SK-N-SH (cell line): ENCODE data around the gene HS3ST3A1. TPM values are rescaled to one million over a fixed set of nuclear protein-coding genes. Genes with fewer than 3 reads are reported as not detected.

Source experiments
- CTCF ChIA-PET: fragments of 300-600, 350-600 bp; formaldehyde crosslinking; extraction: SDS; loops from one replicate; lab custom pipeline; 2021; lab: Yijun Ruan, JAX
- POLR2A ChIA-PET: fragments of 350-600 bp; sonication (Branson Sonifier 250); formaldehyde crosslinking; extraction: SDS; loops from one replicate; lab custom pipeline; 2020; ENCODE audit warnings: antibody characterized with exemption, inconsistent platforms; lab: Yijun Ruan, JAX
- DNase-seq: peaks from one replicate; pipeline ENCODE4 v3.0.0; 2012
- H2AFZ ChIP-seq: fragments of 200-600 bp; sonication (generic); 2 replicates; pipeline ENCODE4 v1.8.1; 2016; ENCODE audit warnings: antibody characterized with exemption, mild to moderate bottlenecking, low read depth
- H3F3A ChIP-seq: fragments of 200-600 bp; sonication (generic); replicated peaks from 2 replicates; pipeline ENCODE3; 2016; ENCODE audit warnings: antibody characterized with exemption, mild to moderate bottlenecking; ENCODE audit not compliant: insufficient read depth
- H3K27ac ChIP-seq, 2 experiments: fragments of 200-500 bp in 1 of 2; fragments of 200-600 bp in 1 of 2; sonication (Bioruptor generic) in 1 of 2; sonication (generic), shearing (Covaris generic) in 1 of 2; 2 replicates each; pipeline versions ENCODE4 v1.5.1 to v1.6.1; 2014 to 2016; ENCODE audit warnings: low read depth in 2 of 2, inconsistent platforms in 1 of 2, low read length in 1 of 2, mild to moderate bottlenecking in 1 of 2, mixed read lengths in 1 of 2
- H3K27me3 ChIP-seq: fragments of 200-600 bp; sonication (generic), shearing (Covaris generic); 2 replicates; pipeline ENCODE4 v1.6.1; 2016; ENCODE audit warnings: mixed run types; ENCODE audit not compliant: insufficient read depth
- H3K36me3 ChIP-seq, 2 experiments: fragments of 200-500 bp in 1 of 2; fragments of 200-600 bp in 1 of 2; sonication (Bioruptor generic) in 1 of 2; sonication (generic) in 1 of 2; replicated peaks in 1 of 2; 2 replicates each; pipeline versions ENCODE3 to v1.5.1; 2014 to 2016; ENCODE audit warnings: low read length in 1 of 2, mild to moderate bottlenecking in 1 of 2; ENCODE audit not compliant: insufficient read depth in 2 of 2, control insufficient read depth in 1 of 2
- H3K4me1 ChIP-seq, 2 experiments: fragments of 200-500 bp in 1 of 2; fragments of 200-600 bp in 1 of 2; sonication (Bioruptor generic) in 1 of 2; sonication (generic), shearing (Covaris generic) in 1 of 2; 2 replicates each; pipeline versions ENCODE4 v1.5.1 to v1.6.1; 2014 to 2016; ENCODE audit warnings: low read depth in 1 of 2, low read length in 1 of 2, mixed run types in 1 of 2; ENCODE audit not compliant: insufficient read depth in 2 of 2, control insufficient read depth in 1 of 2
- H3K4me2 ChIP-seq: fragments of 200-600 bp; sonication (generic), shearing (Covaris generic); 2 replicates; pipeline ENCODE4 v1.6.1; 2017; ENCODE audit warnings: mixed run types
- H3K4me3 ChIP-seq, 2 experiments: fragments of 200-500 bp in 1 of 2; fragments of 200-600 bp in 1 of 2; sonication (Bioruptor generic) in 1 of 2; sonication (generic), shearing (Covaris generic) in 1 of 2; 2 replicates each; pipeline versions ENCODE4 v1.5.1 to v1.8.1; 2014 to 2016; ENCODE audit warnings: low read depth in 2 of 2, inconsistent platforms in 1 of 2, low read length in 1 of 2, mild to moderate bottlenecking in 1 of 2, mixed read lengths in 1 of 2, moderate library complexity in 1 of 2
- H3K79me2 ChIP-seq: fragments of 200-600 bp; sonication (generic); 2 replicates; pipeline ENCODE4 v1.8.1; 2017; ENCODE audit warnings: mild to moderate bottlenecking; ENCODE audit not compliant: insufficient read depth
- H3K9ac ChIP-seq: fragments of 200-600 bp; sonication (generic); 2 replicates; pipeline ENCODE4 v1.6.1; 2017; ENCODE audit warnings: mixed run types
- H3K9me2 ChIP-seq: fragments of 200-600 bp; sonication (generic); 2 replicates; pipeline ENCODE4 v1.6.1; 2017; ENCODE audit warnings: mixed run types
- H3K9me3 ChIP-seq: fragments of 200-600 bp; sonication (generic); 2 replicates; pipeline ENCODE4 v1.6.1; 2017; ENCODE audit warnings: mixed run types, mild to moderate bottlenecking, moderate library complexity
- H4K20me1 ChIP-seq: fragments of 200-600 bp; sonication (generic); 2 replicates; pipeline ENCODE4 v1.6.1; 2017; ENCODE audit warnings: mild to moderate bottlenecking, mixed run types; ENCODE audit not compliant: insufficient read depth
- CHD2 ChIP-seq: fragments of 150-350 bp; IDR thresholded peaks from 2 replicates; pipeline ENCODE4 v1.6.1; 2018; ENCODE audit warnings: low read length; ENCODE audit not compliant: partially characterized antibody
- EP300 ChIP-seq, 2 experiments: IDR thresholded peaks; 2 replicates each; pipeline versions ENCODE4 v1.4.0 to v1.6.1; 2012; ENCODE audit warnings: borderline replicate concordance in 1 of 2, low read depth in 1 of 2, low read length in 1 of 2
- FOSL2 ChIP-seq: IDR thresholded peaks from 2 replicates; pipeline ENCODE4 v1.4.0; 2012; ENCODE audit warnings: low read depth, mild to moderate bottlenecking, moderate library complexity, borderline replicate concordance
- FOXM1 ChIP-seq: IDR thresholded peaks from 2 replicates; pipeline ENCODE4 v1.4.0; 2012; ENCODE audit warnings: low read depth, mild to moderate bottlenecking
- GABPA ChIP-seq: IDR thresholded peaks from 2 replicates; pipeline ENCODE4 v1.4.0; 2012; ENCODE audit warnings: low read depth, mild to moderate bottlenecking
- JUND ChIP-seq: IDR thresholded peaks from 2 replicates; pipeline ENCODE4 v1.4.0; 2012
- MEF2A ChIP-seq: IDR thresholded peaks from 2 replicates; pipeline ENCODE4 v1.4.0; 2012; ENCODE audit warnings: low read depth, borderline replicate concordance
- NFIC ChIP-seq: IDR thresholded peaks from 2 replicates; pipeline ENCODE4 v1.4.0; 2012; ENCODE audit warnings: borderline replicate concordance
- RCOR1 ChIP-seq: fragments of 150-350 bp; IDR thresholded peaks from 2 replicates; pipeline ENCODE4 v1.6.1; 2017; ENCODE audit warnings: antibody characterized with exemption, low read length
- REST ChIP-seq: IDR thresholded peaks from 2 replicates; pipeline ENCODE4 v1.6.1; 2012; ENCODE audit warnings: mild to moderate bottlenecking, low read depth, low read length, moderate library complexity
- RFX5 ChIP-seq: IDR thresholded peaks from 2 replicates; pipeline ENCODE4 v1.6.1; 2012; ENCODE audit warnings: mild to moderate bottlenecking, improper control_type of control experiment, low read length
- SMC3 ChIP-seq: IDR thresholded peaks from 2 replicates; pipeline ENCODE4 v1.6.1; 2012; ENCODE audit warnings: low read depth, low read length, improper control_type of control experiment
- USF1 ChIP-seq: IDR thresholded peaks from 2 replicates; pipeline ENCODE4 v1.4.0; 2012; ENCODE audit warnings: low read depth, borderline replicate concordance
- YY1 ChIP-seq: IDR thresholded peaks from 2 replicates; pipeline ENCODE4 v1.4.0; 2012; ENCODE audit warnings: low read depth, mild to moderate bottlenecking
- WGBS: methylation state at CpG from one replicate; pipeline ENCODE4 v1.1.6; 2017; ENCODE audit warnings: low lambda C conversion rate; 5-methylcytosine and 5-hydroxymethylcytosine counted together
- polyA plus RNA-seq, 3 experiments: library from polyadenylated mRNA; depleted of rRNA; stranded (reverse); fragments of >200 nt; gene quantifications; 2 replicates each; pipeline ENCODE4 v1.2.3, GENCODE V29; 2012
- TF ChIP-seq, protein P1 (sequence below): IDR thresholded peaks from 2 replicates; pipeline ENCODE4 v1.4.0; 2012; ENCODE audit warnings: low read depth, borderline replicate concordance

Gene HS3ST3A1
- polyA plus RNA-seq, 1 of the 3 experiments (the other 2 are of a cell fraction) = 22.6 TPM

DNA sequence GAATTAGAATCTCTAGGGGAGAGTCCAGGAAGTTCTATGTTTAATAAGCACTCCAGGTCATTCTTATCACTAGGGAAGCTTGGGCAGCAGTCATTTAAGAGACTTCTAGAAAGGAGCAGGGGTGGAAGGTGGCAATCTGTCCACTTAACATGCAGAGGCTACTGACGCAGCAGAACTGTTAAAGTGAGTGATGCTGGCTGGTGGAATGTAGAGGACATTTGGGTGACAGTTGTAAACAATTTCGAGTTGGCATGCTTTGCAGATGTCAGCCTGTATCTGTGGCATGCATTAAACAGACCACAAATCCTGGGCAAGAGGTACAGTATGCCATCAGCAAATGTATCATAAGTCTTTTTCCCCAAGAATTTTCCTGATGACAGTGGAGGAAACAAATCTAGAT lies 40.5 kb upstream of the HS3ST3A1 start:
- Histone ChIP-seq H3K9me2 (no peaks in the 10 kb centered on the region), H3K27ac (no peak overlapping the region), H3K4me3 (no peak overlapping the region), H3K4me1 (no peaks in the 10 kb centered on the region), H3K4me2 (no peak overlapping the region), H3K9ac (no peak overlapping the region), H3F3A (no peaks in the 10 kb centered on the region), H3K79me2 (no peaks in the 10 kb centered on the region), H3K9me3 (no peaks in the 10 kb centered on the region), H3K36me3 (no peaks in the 10 kb centered on the region), H4K20me1 (no peaks in the 10 kb centered on the region), H3K27me3 (peaks cover 18% of the 10 kb centered on the region), H2AFZ (no peak overlapping the region)
- ChIA-PET CTCF (no interaction called here), POLR2A (no interaction called here)
- WGBS = 7% methylated on average over 2 of the region's 2 CpGs
- DNase-seq = no peak
- TF ChIP-seq JUND = no peak
- TF ChIP-seq YY1 = no peak
- no peak for TF ChIP-seq MEF2A
- no peak for TF ChIP-seq EP300 (IDR thresholded peaks at IDR 0.05; ENCODE audit: borderline replicate concordance in 1 of 2, low read depth in 1 of 2, low read length in 1 of 2)
- TF ChIP-seq FOXM1 = no peak
- no peak for TF ChIP-seq REST
- no peak for TF ChIP-seq RFX5
- TF ChIP-seq CHD2 = no peak
- TF ChIP-seq SMC3 = no peak

DNA sequence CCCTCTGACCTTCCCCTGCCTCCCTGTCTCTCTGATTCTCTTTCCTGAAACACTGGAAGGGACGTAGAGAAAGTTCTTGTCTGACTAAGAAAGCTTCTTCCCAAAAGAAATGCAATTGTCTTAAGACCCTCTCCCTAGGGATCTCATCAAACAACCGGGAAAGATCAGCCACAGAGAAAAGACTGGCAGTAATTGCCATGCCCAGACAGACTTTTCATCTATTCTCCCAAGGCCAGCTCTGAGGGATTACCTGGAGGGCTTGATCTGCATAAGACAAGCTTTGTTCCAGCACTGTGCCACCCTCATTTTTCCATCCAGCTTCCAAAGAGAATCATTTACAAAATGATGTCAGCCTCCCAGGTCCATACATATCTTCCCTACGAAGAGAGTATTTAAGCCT lies 38.8 kb upstream of the HS3ST3A1 start:
- H3K4me1 ChIP-seq = no peaks in the 10 kb centered on the region
- H3K36me3 ChIP-seq = no peaks in the 10 kb centered on the region
- peaks cover 14% of the 10 kb centered on the region for H3K27me3 ChIP-seq
- 9% methylated on average over 3 of the region's 3 CpGs for WGBS
- H3K4me2 ChIP-seq = no peak overlapping the region
- TF ChIP-seq GABPA = no peak
- TF ChIP-seq RCOR1 = no peak
- no peak for TF ChIP-seq FOSL2
- TF ChIP-seq SMC3 = no peak
- no peak for TF ChIP-seq REST
- no peak for TF ChIP-seq NFIC
- no peak for TF ChIP-seq USF1
- TF ChIP-seq, protein P1, sequence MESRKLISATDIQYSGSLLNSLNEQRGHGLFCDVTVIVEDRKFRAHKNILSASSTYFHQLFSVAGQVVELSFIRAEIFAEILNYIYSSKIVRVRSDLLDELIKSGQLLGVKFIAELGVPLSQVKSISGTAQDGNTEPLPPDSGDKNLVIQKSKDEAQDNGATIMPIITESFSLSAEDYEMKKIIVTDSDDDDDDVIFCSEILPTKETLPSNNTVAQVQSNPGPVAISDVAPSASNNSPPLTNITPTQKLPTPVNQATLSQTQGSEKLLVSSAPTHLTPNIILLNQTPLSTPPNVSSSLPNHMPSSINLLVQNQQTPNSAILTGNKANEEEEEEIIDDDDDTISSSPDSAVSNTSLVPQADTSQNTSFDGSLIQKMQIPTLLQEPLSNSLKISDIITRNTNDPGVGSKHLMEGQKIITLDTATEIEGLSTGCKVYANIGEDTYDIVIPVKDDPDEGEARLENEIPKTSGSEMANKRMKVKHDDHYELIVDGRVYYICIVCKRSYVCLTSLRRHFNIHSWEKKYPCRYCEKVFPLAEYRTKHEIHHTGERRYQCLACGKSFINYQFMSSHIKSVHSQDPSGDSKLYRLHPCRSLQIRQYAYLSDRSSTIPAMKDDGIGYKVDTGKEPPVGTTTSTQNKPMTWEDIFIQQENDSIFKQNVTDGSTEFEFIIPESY = no peak
- POLR2A ChIA-PET = no interaction called here
- H3K27ac ChIP-seq = no peak overlapping the region
- H3K9me3 ChIP-seq = no peaks in the 10 kb centered on the region
- no peaks in the 10 kb centered on the region for H3F3A ChIP-seq
- H3K9me2 ChIP-seq = no peaks in the 10 kb centered on the region
- no peak overlapping the region for H3K9ac ChIP-seq
- no peak overlapping the region for H2AFZ ChIP-seq
- H3K79me2 ChIP-seq = no peaks in the 10 kb centered on the region
- CTCF ChIA-PET = no interaction called here
- no peak for DNase-seq
- no peak overlapping the region for H3K4me3 ChIP-seq
- no peaks in the 10 kb centered on the region for H4K20me1 ChIP-seq
